Heart left ventricle (tissue), 16 donors: Measurements from ENCODE around the gene ITPR2. TPM values are rescaled to one million over a fixed set of nuclear protein-coding genes. Genes with fewer than 3 reads are reported as not detected.

ENCODE experiments used
- ATAC-seq, 4 donors: fragments of 200-7000 bp; cut with Tn5 transposase; one replicate each; pipeline ENCODE4 v1.9.1; 2020 to 2022; ENCODE audit warnings: moderate library complexity in 4 of 4, mild to moderate bottlenecking in 3 of 4, moderate number of reproducible peaks in 1 of 4
- DNase-seq, 5 donors: peaks; one replicate each; pipeline ENCODE4 v3.0.0-alpha.2; 2020
- H3K27ac ChIP-seq, 12 donors: fragments of 200-600 bp; sonication (generic) in 4 of 12; one replicate each; pipeline versions ENCODE4 v1.5.0 to v1.8.0; 2016 to 2022; ENCODE audit warnings: mild to moderate bottlenecking in 2 of 12
- H3K27me3 ChIP-seq, 9 donors: fragments of 200-600 bp; sonication (generic) in 2 of 9; one replicate each; pipeline versions ENCODE4 v1.5.1 to v1.8.0; 2016 to 2022; ENCODE audit warnings: mild to moderate bottlenecking in 3 of 9
- H3K36me3 ChIP-seq, 9 donors: fragments of 200-600 bp; sonication (generic) in 2 of 9; one replicate each; pipeline versions ENCODE4 v1.5.0 to v1.8.0; 2018 to 2022; ENCODE audit warnings: mild to moderate bottlenecking in 2 of 9
- H3K4me1 ChIP-seq, 12 donors: fragments of 200-600 bp; sonication (generic) in 4 of 12; one replicate each; pipeline versions ENCODE4 v1.5.0 to v1.8.0; 2016 to 2022; ENCODE audit warnings: mild to moderate bottlenecking in 3 of 12
- H3K4me3 ChIP-seq, 12 donors: fragments of 200-600 bp; sonication (generic) in 4 of 12; one replicate each; pipeline versions ENCODE4 v1.5.0 to v1.8.0; 2017 to 2022; ENCODE audit warnings: mild to moderate bottlenecking in 9 of 12, moderate library complexity in 4 of 12
- H3K9me3 ChIP-seq, 12 donors: fragments of 200-600 bp; sonication (generic) in 4 of 12; one replicate each; pipeline versions ENCODE4 v1.5.0 to v1.8.0; 2016 to 2022; ENCODE audit warnings: mild to moderate bottlenecking in 1 of 12
- CTCF ChIP-seq, 12 donors: fragments of 200-600 bp; sonication (generic) in 4 of 12; IDR thresholded peaks; one replicate each; pipeline versions ENCODE4 v1.5.0 to v1.8.0; 2018 to 2022; ENCODE audit warnings: antibody characterized with exemption in 12 of 12, mild to moderate bottlenecking in 5 of 12
- POLR2A ChIP-seq, 2 donors: fragments of 450-650 bp; IDR thresholded peaks; one replicate each; pipeline ENCODE4 v1.6.1; 2017; ENCODE audit warnings: antibody characterized with exemption in 2 of 2, mild to moderate bottlenecking in 2 of 2, moderate library complexity in 2 of 2
- WGBS, 4 donors: extraction: QIAGEN DNeasy Blood & Tissue Kit in 2 of 4; methylation state at CpG; one replicate each; pipeline versions ENCODE4 v1.1.5 to v1.1.7; 2013 to 2018; 5-methylcytosine and 5-hydroxymethylcytosine counted together
- intact Hi-C, 10 donors: fragments of 100-400 bp; cut with DNase I; formaldehyde crosslinking; loops; one replicate each; pipeline versions ENCODE4 v1.11.1 to v1.14.2; 2022
- polyA plus RNA-seq, 2 donors: library from polyadenylated mRNA; stranded (reverse); fragments of 200-250 nt; gene quantifications; one replicate each; pipeline ENCODE4 v1.2.3, GENCODE V29; 2013
- total RNA-seq, 9 donors: library from RNA; depleted of rRNA in 2 of 9; stranded (reverse); fragments of >200 nt in 2 of 9; fragmentation: NEBNext Ultra II Directional in 3 of 9; extraction: Animal tissue kit (Norgen Biotek cat#: 25700) in 3 of 9; gene quantifications; one replicate each; pipeline versions ENCODE4 v1.1.0 to v1.2.4, GENCODE V29; 2016 to 2023
- donor health status: ischemic (EF 13 %, LVEDD 7.1; RV severe dilation, severe dysfunction).
- donor health status: healthy with polysubstance abuse.
- donor health status: DM: no; HTN: yes; CAD: no.
- donor health status: DM: no; HTN: no; CAD: no.
- donor health status: ischemic (EF 25% LVEDD 6.9; RV normal size, moderate dysfunction).
- donor health status: ischemic (EF 25% LVEDD 5.7; RV mildly dilated, moderate dysfunction).
- donor health status: healthy.
- donor health status: DM: yes; HTN: yes; CAD: no.
- donor health status: ischemic (EF 35%, LVEDD 5.7; RV mildly dilated, moderate dysfunction).
- donor health status: nonischemic (EF 11% LVEDD 7.7; RV severe dilation, severe dysfunction).
- donor health status: DM: yes; HTN: yes; CAD: no.
- donor health status: PGD.
- donor health status: ischemic (EF 29% LVEDD 5.4; RV normal size, mild dysfunction).
- donor health status: nonischemic (EF 23%, LVEDD 6.1; RV moderate dilation, normal function).

Gene ITPR2
- total and polyA plus RNA-seq, 11 donors: 3.4 to 45.6 (median 11.8) TPM

GRCh38 chr12:26512213-26512612 lies 320.8 kb downstream of the ITPR2 start:
- WGBS, 4 donors: 88 to 95% (median 89%) methylated on average over 3 of the region's 3 CpGs
- no peak overlapping the region for H3K4me3 ChIP-seq

GRCh38 chr12:26510354-26510674 lies 322.7 kb downstream of the ITPR2 start:
- Histone ChIP-seq H3K9me3 (no peaks in the 10 kb centered on the region), H3K27me3 (no peaks in the 10 kb centered on the region), H3K4me1 (peaks cover 0 to 11% (median 0%) of the 10 kb centered on the region in 12 donors), H3K36me3 (no peaks in the 10 kb centered on the region), H3K27ac (no peak overlapping the region), H3K4me3 (no peak overlapping the region)
- DNase-seq (no peak), ATAC-seq (no peak)
- intact Hi-C loops: no loop called here
- WGBS, 4 donors: 87 to 90% (median 89%) methylated on average over 2 of the region's 2 CpGs
- no peak for TF ChIP-seq POLR2A (IDR thresholded peaks at IDR 0.05)
- no peak for TF ChIP-seq CTCF (IDR thresholded peaks at IDR 0.05)

More at GRCh38 chr12:26512213-26512612, 320.8 kb downstream of the ITPR2 start:
- H3K27me3 ChIP-seq: no peaks in the 10 kb centered on the region
- H3K27ac ChIP-seq: no peak overlapping the region
- ATAC-seq (no peak), DNase-seq (no peak)
- intact Hi-C loops: no loop called here
- no peaks in the 10 kb centered on the region for H3K36me3 ChIP-seq
- peaks cover 0 to 11% (median 0%) of the 10 kb centered on the region in 12 donors for H3K4me1 ChIP-seq
- no peaks in the 10 kb centered on the region for H3K9me3 ChIP-seq
- TF ChIP-seq POLR2A (IDR thresholded peaks at IDR 0.05) (no peak), CTCF (IDR thresholded peaks at IDR 0.05) (no peak)

GRCh38 chr12:26507613-26508012 lies 325.4 kb downstream of the ITPR2 start:
- no peak for DNase-seq
- WGBS, 4 donors: 89 to 100% (median 98%) methylated on average over 1 of the region's 1 CpG
- Histone ChIP-seq H3K27ac (no peak overlapping the region), H3K9me3 (no peaks in the 10 kb centered on the region), H3K4me3 (no peak overlapping the region), H3K27me3 (no peaks in the 10 kb centered on the region), H3K4me1 (no peaks in the 10 kb centered on the region), H3K36me3 (no peaks in the 10 kb centered on the region)
- ATAC-seq: no peak
- TF ChIP-seq CTCF (IDR thresholded peaks at IDR 0.05) (no peak), POLR2A (IDR thresholded peaks at IDR 0.05) (no peak)
- intact Hi-C loops: no loop called here

GRCh38 chr12:26499979-26500640 lies 332.9 kb downstream of the ITPR2 start:
- Histone ChIP-seq H3K36me3 (no peaks in the 10 kb centered on the region), H3K4me1 (peaks cover 0 to 8% (median 0%) of the 10 kb centered on the region in 12 donors), H3K27me3 (no peaks in the 10 kb centered on the region), H3K27ac (peak overlapping the region in 1 of 12 donors; percentile 22), H3K4me3 (no peak overlapping the region), H3K9me3 (no peaks in the 10 kb centered on the region)
- ATAC-seq (no peak), DNase-seq (no peak)
- 73 to 91% (median 87%) methylated on average over 1 of the region's 1 CpG for WGBS, 4 donors
- intact Hi-C loops: no loop called here
- TF ChIP-seq POLR2A (IDR thresholded peaks at IDR 0.05) (no peak), CTCF (IDR thresholded peaks at IDR 0.05) (no peak)
